Psoas muscle (tissue), 8 donors: Measurements from ENCODE around the gene LDLRAD4. TPM values are rescaled to one million over a fixed set of nuclear protein-coding genes. Genes with fewer than 3 reads are reported as not detected.
"Not testable (repeated sequence)": the region's sequence is repeated elsewhere in the genome, so short reads cannot be mapped to it uniquely, and the experiment has no call there.

Source experiments
- ATAC-seq, 4 donors: fragments of 200-7000 bp; cut with Tn5 transposase; one replicate each; pipeline ENCODE4 v1.9.1; 2020; ENCODE audit warnings: moderate library complexity in 3 of 4, mild to moderate bottlenecking in 2 of 4
- DNase-seq, 2 donors: peaks; one replicate each; pipeline ENCODE4 v3.0.0-alpha.2; 2020
- H3K27ac ChIP-seq: fragments of 200-600 bp; one replicate; pipeline ENCODE4 v1.8.0; 2022
- H3K27me3 ChIP-seq, 3 donors: fragments of 200-600 bp in 1 of 3; one replicate each; pipeline versions ENCODE4 v1.6.1 to v1.8.0; 2013 to 2022; ENCODE audit warnings: low read length in 2 of 3, mild to moderate bottlenecking in 2 of 3, moderate library complexity in 1 of 3; ENCODE audit not compliant: insufficient read depth in 3 of 3
- H3K36me3 ChIP-seq, 2 donors: fragments of 200-600 bp in 1 of 2; one replicate each; pipeline versions ENCODE4 v1.6.1 to v1.8.0; 2013 to 2022; ENCODE audit warnings: low read depth in 1 of 2, mild to moderate bottlenecking in 1 of 2, moderate library complexity in 1 of 2; ENCODE audit not compliant: insufficient read depth in 1 of 2
- H3K4me1 ChIP-seq: fragments of 200-600 bp; one replicate; pipeline ENCODE4 v1.8.0; 2022
- H3K4me3 ChIP-seq: fragments of 200-600 bp; one replicate; pipeline ENCODE4 v1.8.0; 2022; ENCODE audit warnings: mild to moderate bottlenecking
- H3K9me3 ChIP-seq: fragments of 200-600 bp; one replicate; pipeline ENCODE4 v1.8.0; 2022
- WGBS, 3 donors: extraction: QIAGEN DNeasy Blood & Tissue Kit; methylation state at CpG; one replicate each; pipeline versions ENCODE4 v1.1.6 to v1.1.7; 2013; 5-methylcytosine and 5-hydroxymethylcytosine counted together
- intact Hi-C, 2 donors: fragments of 100-400 bp; cut with DNase I; formaldehyde crosslinking; loops; one replicate each; pipeline versions ENCODE4 v1.11.0 to v1.14.2; 2022
- polyA plus RNA-seq, 3 donors: library from polyadenylated mRNA; stranded (reverse); fragments of 200-250 nt; gene quantifications; one replicate each; pipeline ENCODE4 v1.2.3, GENCODE V29; 2013
- total RNA-seq, 4 donors: library from RNA; stranded (reverse); fragmentation: NEBNext Ultra II Directional in 2 of 4; extraction: Animal tissue kit (Norgen Biotek cat#: 25700) in 2 of 4; gene quantifications; one replicate each; pipeline versions ENCODE4 v1.2.1 to v1.2.4, GENCODE V29; 2021 to 2023
- TF ChIP-seq, protein P1 (sequence below): fragments of 200-600 bp; IDR thresholded peaks from one replicate; pipeline ENCODE4 v1.8.0; 2022; ENCODE audit warnings: antibody characterized with exemption
- donor health status: healthy with polysubstance abuse.
- donor health status: DM: no; HTN: no; CAD: no; lungs with moderate emphysema.
- donor health status: Bipolar disorder and iron deficiency.
- donor health status: healthy.
- donor health status: DM: yes; HTN: yes; CAD: no.
- donor health status: DM: no; HTN: no; CAD: no.
- donor health status: DM: no; HTN: no; CAD: no.
- donor health status: DM: yes; HTN: yes; CAD: no.

LDLRAD4 gene
- total and polyA plus RNA-seq, 7 donors: 1.8 to 13.9 (median 3.8) TPM

DNA sequence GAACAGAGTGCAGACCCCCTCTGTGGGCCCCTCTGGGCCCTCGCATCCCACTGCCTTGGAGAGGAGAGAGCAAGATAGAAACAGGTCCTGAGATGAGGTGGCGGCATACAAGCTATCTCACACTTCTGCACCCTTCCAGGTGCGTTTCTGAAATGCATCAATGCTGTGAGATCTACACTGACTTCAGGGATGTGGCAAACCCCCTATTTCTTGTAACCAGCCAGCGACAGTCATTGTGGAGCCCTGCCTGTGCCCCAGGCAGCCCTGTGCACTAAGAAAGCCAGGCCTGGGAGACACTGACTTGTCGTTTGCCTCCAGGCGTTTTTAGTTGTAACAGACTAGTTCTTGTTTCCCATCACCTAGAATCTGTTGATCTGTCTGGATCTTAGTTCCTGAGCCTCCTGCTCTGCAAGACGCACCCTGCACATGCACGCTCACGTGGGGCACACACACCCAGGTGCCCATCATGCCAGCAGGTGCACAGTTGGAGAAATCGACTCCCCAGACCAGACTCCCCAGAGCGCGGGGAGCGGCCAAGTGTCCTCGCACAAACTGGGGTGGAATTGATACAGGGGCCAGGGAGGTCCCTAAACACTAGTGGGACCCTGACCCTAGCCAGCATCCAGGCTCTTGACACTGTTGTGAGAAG is 269.8 kb downstream of the LDLRAD4 start:
- ATAC-seq: no peak
- H3K4me1 ChIP-seq: no peaks in the 10 kb centered on the region
- intact Hi-C loops: no loop called here
- no peaks in the 10 kb centered on the region for H3K27me3 ChIP-seq
- TF ChIP-seq, protein P1, sequence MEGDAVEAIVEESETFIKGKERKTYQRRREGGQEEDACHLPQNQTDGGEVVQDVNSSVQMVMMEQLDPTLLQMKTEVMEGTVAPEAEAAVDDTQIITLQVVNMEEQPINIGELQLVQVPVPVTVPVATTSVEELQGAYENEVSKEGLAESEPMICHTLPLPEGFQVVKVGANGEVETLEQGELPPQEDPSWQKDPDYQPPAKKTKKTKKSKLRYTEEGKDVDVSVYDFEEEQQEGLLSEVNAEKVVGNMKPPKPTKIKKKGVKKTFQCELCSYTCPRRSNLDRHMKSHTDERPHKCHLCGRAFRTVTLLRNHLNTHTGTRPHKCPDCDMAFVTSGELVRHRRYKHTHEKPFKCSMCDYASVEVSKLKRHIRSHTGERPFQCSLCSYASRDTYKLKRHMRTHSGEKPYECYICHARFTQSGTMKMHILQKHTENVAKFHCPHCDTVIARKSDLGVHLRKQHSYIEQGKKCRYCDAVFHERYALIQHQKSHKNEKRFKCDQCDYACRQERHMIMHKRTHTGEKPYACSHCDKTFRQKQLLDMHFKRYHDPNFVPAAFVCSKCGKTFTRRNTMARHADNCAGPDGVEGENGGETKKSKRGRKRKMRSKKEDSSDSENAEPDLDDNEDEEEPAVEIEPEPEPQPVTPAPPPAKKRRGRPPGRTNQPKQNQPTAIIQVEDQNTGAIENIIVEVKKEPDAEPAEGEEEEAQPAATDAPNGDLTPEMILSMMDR: no peak
- no peak overlapping the region for H3K4me3 ChIP-seq
- DNase-seq: no peak
- H3K36me3 ChIP-seq: peaks cover 0 to 4% of the 10 kb centered on the region in 2 donors
- H3K27ac ChIP-seq: no peak overlapping the region
- 93 to 94% (median 93%) methylated on average over 14 of the region's 14 CpGs for WGBS, 3 donors
- no peaks in the 10 kb centered on the region for H3K9me3 ChIP-seq

DNA sequence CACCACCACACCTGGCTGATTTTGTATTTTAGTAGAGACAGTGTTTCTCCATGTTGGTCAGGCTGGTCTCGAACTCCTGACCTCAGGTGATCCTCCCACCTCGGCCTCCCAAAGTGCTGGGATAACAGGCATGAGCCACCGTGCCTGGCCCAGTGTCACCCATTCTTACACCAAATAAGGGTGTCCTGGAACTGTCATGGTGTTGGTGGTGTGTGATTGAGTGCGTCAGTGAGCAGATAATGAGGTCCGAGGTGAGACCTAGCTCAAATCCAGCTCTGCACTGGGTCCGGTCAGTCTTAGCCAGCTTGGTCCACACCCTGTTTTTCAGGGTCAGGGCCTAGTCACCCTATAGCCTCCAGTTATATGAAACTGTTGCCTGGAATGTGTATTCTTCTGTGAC is 270.7 kb downstream of the LDLRAD4 start:
- H3K4me3 ChIP-seq, DNase-seq, intact Hi-C loops, H3K27ac ChIP-seq, ATAC-seq, H3K9me3 ChIP-seq, H3K36me3 ChIP-seq, H3K4me1 ChIP-seq, H3K27me3 ChIP-seq: not testable (repeated sequence)
- WGBS, 3 donors: 80 to 95% (median 85%) methylated on average over 6 of the region's 6 CpGs

DNA sequence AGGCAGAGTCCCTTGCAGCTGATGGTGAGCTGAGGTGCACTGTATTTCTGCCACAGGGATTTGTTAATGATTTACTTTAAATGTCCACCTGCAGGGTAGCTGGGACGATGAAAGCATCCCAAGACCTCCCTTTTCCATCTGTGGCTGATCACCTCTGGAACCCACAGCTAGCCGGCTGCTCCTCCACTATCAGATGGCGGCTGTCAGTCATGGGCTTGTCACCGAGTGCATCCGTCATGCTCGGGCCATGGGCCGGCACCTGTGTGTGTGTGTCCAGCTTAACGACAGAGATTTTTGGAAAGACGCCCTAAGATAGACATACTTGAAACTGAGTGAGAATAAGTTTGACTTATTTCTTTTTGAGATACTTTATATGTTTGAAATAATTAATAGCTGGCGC is 272.6 kb downstream of the LDLRAD4 start:
- no peaks in the 10 kb centered on the region for H3K27me3 ChIP-seq
- no peaks in the 10 kb centered on the region for H3K4me1 ChIP-seq
- ATAC-seq (peak; percentile 48 to 93 (median 60)), DNase-seq (no peak)
- TF ChIP-seq, protein P1: no peak
- H3K4me3 ChIP-seq: no peak overlapping the region
- intact Hi-C loops: no loop called here
- H3K36me3 ChIP-seq: peaks cover 0 to 4% of the 10 kb centered on the region in 2 donors
- no peaks in the 10 kb centered on the region for H3K9me3 ChIP-seq
- 55 to 82% (median 63%) methylated on average over 10 of the region's 10 CpGs for WGBS, 3 donors
- H3K27ac ChIP-seq: no peak overlapping the region

DNA sequence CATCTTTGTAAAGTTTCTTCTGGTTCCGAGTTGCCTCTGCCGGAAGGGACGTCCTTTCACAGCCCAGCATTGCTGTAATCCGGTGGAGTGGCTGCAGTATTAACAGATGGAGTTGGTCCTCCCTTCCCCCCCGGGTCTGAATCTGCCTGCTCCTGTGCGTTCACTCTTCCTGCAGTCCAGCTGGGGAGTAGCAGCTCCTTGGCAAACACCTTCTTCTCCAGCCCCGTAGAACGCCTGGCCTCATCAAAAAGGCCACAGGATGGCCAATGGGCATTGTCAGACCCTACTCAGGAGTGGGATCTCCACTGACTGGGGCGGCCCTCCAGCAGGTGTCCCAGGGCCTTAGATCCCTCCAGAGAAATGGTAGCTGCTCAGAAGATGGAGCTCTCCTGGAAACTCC is 273.8 kb downstream of the LDLRAD4 start:
- TF ChIP-seq, protein P1: no peak
- WGBS, 3 donors: 94 to 96% (median 96%) methylated on average over 9 of the region's 9 CpGs
- ATAC-seq (no peak), DNase-seq (no peak)
- no peak overlapping the region for H3K27ac ChIP-seq
- H3K4me1 ChIP-seq: no peaks in the 10 kb centered on the region
- intact Hi-C loops: no loop called here
- H3K27me3 ChIP-seq: no peaks in the 10 kb centered on the region
- H3K9me3 ChIP-seq: no peaks in the 10 kb centered on the region
- no peak overlapping the region for H3K4me3 ChIP-seq
- no peaks in the 10 kb centered on the region for H3K36me3 ChIP-seq

DNA sequence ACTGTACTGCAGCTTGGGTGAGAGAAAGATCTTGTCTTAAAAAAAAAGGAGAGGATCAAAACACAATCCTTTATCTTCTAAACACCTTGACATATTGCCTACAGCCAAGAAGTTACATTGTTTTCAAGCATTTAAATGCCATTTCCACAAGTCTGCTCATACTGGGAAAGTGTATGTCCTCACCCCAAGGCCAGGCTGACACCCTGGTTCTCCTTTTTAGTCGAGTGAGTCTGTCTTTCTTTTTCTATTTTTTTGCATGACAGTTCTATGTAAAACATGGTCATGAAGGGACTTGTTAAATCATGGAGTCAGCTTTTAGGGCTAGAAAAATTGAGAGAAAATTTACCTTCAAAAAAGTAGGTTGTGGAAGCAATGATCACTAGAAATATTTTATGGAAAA is 274.5 kb downstream of the LDLRAD4 start:
- DNase-seq (no peak), ATAC-seq (no peak)
- Histone ChIP-seq H3K27ac (no peak overlapping the region), H3K9me3 (no peaks in the 10 kb centered on the region), H3K27me3 (no peaks in the 10 kb centered on the region), H3K36me3 (no peaks in the 10 kb centered on the region), H3K4me1 (no peaks in the 10 kb centered on the region), H3K4me3 (no peak overlapping the region)
- WGBS, 3 donors: 63 to 66% (median 64%) methylated on average over 1 of the region's 1 CpG
- intact Hi-C loops: no loop called here
- TF ChIP-seq, protein P1: no peak
